GM12891 (cell line): ENCODE measurements around the gene ZNF692.

Experiments used
- DNase-seq: peaks from one replicate; pipeline ENCODE4 v3.0.0; 2011; ENCODE audit warnings: low spot score; ENCODE audit not compliant: insufficient read length
- FAIRE-seq: peaks from 2 replicates; lab custom pipeline; 2011; peaks lifted over from hg19 to GRCh38; lab: Jason Lieb, UNC
- PAX5 ChIP-seq: IDR thresholded peaks from 2 replicates; pipeline ENCODE4 v1.6.1; 2011; ENCODE audit warnings: low read length, moderate library complexity, mild to moderate bottlenecking; ENCODE audit not compliant: insufficient read depth, severe bottlenecking
- POLR2A ChIP-seq: IDR thresholded peaks from 2 replicates; pipeline ENCODE4 v1.6.1; 2011; ENCODE audit warnings: low read depth, low read length, control low read depth
- POLR2AphosphoS5 ChIP-seq: IDR thresholded peaks from 2 replicates; pipeline ENCODE4 v1.6.1; 2011; ENCODE audit warnings: low read depth, low read length, control low read depth
- POU2F2 ChIP-seq: IDR thresholded peaks from 2 replicates; pipeline ENCODE4 v1.6.1; 2011; ENCODE audit warnings: low read depth, mild to moderate bottlenecking, control low read depth, low read length, moderate library complexity
- SPI1 ChIP-seq: IDR thresholded peaks from 2 replicates; pipeline ENCODE4 v1.6.1; 2011; ENCODE audit warnings: low read depth, low read length, control low read depth
- TAF1 ChIP-seq: IDR thresholded peaks from 2 replicates; pipeline ENCODE4 v1.6.1; 2011; ENCODE audit warnings: low read depth, low read length, control low read depth

Gene ZNF692

GRCh38 chr1:248802454-248802853 lies 56.4 kb downstream of the ZNF692 start:
- TF ChIP-seq POLR2A: no peak
- TF ChIP-seq POLR2AphosphoS5: no peak
- TF ChIP-seq TAF1: no peak
- TF ChIP-seq PAX5: no peak
- TF ChIP-seq POU2F2: no peak
- TF ChIP-seq SPI1: no peak
- no peak for FAIRE-seq
- DNase-seq: no peak

DNA sequence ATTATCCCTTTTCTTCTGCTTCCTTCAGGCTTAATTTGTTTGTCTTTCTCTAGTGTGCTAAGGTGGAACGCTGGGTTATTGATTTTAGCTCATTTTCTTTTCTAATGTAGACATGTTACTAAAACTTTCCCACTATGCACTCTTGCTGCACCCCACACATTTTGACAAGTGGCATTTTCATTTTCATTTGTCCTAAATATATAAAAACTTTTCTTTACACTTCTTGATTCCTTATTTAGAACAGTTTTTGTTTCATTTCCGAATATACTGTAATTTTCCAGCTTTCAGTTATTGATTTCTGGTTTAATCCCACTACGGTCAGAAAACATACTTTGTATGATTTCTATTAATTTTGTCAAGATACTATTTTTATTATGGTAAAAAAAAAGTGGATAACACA lies 58.4 kb downstream of the ZNF692 start:
- no peak for FAIRE-seq
- TF ChIP-seq SPI1 (no peak), POU2F2 (no peak), TAF1 (no peak), POLR2A (no peak), POLR2AphosphoS5 (no peak), PAX5 (no peak)

More for the DNA sequence above, 58.4 kb downstream of the ZNF692 start:
- DNase-seq: no peak
